Brain microvascular endothelial cell (primary cell): ENCODE measurements around the gene RET.

Source experiments
- DNase-seq: peaks from one replicate; pipeline ENCODE4 v3.0.0-alpha.2; 2020
- H3K27ac ChIP-seq: fragments of 250-450 bp; sonication (Bioruptor Pico); 2 replicates; pipeline ENCODE4 v1.5.1; 2020; ENCODE audit warnings: mild to moderate bottlenecking, moderate library complexity
- H3K27me3 ChIP-seq: fragments of 250-450 bp; sonication (Bioruptor Pico); replicated peaks from 2 replicates; pipeline ENCODE4 v1.5.1; 2020; ENCODE audit warnings: mild to moderate bottlenecking
- H3K36me3 ChIP-seq: fragments of 250-450 bp; sonication (Bioruptor Pico); replicated peaks from 2 replicates; pipeline ENCODE4 v1.5.1; 2020; ENCODE audit warnings: mild to moderate bottlenecking
- H3K4me3 ChIP-seq: 2 replicates; pipeline ENCODE4 v1.5.1; 2011; ENCODE audit warnings: low read depth, mild to moderate bottlenecking, control low read depth, low read length, moderate library complexity
- CTCF ChIP-seq: IDR thresholded peaks from 2 replicates; pipeline ENCODE4 v1.5.1; 2011; ENCODE audit warnings: low read depth, mild to moderate bottlenecking, moderate library complexity, low read length, control low read depth, inconsistent platforms; ENCODE audit errors: missing control alignments
- in situ Hi-C: cut with HindIII; loops from 2 replicates; pipeline ENCODE4 v1.10.0; 2017; ENCODE audit warnings: low sequenced_read_pairs, low pct_ligation_motif_present

RET gene

GRCh38 chr10:43156590-43157341, 79.9 kb downstream of the RET start:
- no peak for TF ChIP-seq CTCF
- H3K27me3 ChIP-seq, result no peaks in the 10 kb centered on the region
- H3K4me3 ChIP-seq, result no peak overlapping the region
- H3K36me3 ChIP-seq, result peaks cover 6% of the 10 kb centered on the region
- no peak for DNase-seq
- in situ Hi-C loops, result no loop called here
- no peak overlapping the region for H3K27ac ChIP-seq

- Histone ChIP-seq H3K36me3 (peaks cover 18% of the 10 kb centered on the region), H3K27ac (no peak overlapping the region), H3K4me3 (no peak overlapping the region), H3K27me3 (no peaks in the 10 kb centered on the region)
- in situ Hi-C loops, result no loop called here
- DNase-seq, result no peak
- no peak for TF ChIP-seq CTCF
Observed at GRCh38 chr10:43158636-43159035, 81.8 kb downstream of the RET start.

- in situ Hi-C loops, result no loop called here
- no peak for TF ChIP-seq CTCF
- Histone ChIP-seq H3K36me3 (peaks cover 18% of the 10 kb centered on the region), H3K27me3 (no peaks in the 10 kb centered on the region), H3K4me3 (no peak overlapping the region), H3K27ac (peak overlapping the region; percentile 75)
- DNase-seq, result peak; percentile 80
Observed at GRCh38 chr10:43160046-43160920, 83.4 kb downstream of the RET start.

GRCh38 chr10:43160921-43161255, 84.0 kb downstream of the RET start:
- in situ Hi-C loops, result no loop called here
- H3K27me3 ChIP-seq, result no peaks in the 10 kb centered on the region
- no peak overlapping the region for H3K4me3 ChIP-seq
- TF ChIP-seq CTCF, result no peak
- peaks cover 18% of the 10 kb centered on the region for H3K36me3 ChIP-seq
- peak overlapping the region; percentile 75 for H3K27ac ChIP-seq
- no peak for DNase-seq

GRCh38 chr10:43162604-43163003, 85.7 kb downstream of the RET start:
- no peak for TF ChIP-seq CTCF
- Histone ChIP-seq H3K27ac (no peak overlapping the region), H3K36me3 (peaks cover 18% of the 10 kb centered on the region), H3K27me3 (no peaks in the 10 kb centered on the region), H3K4me3 (no peak overlapping the region)
- DNase-seq, result no peak
- in situ Hi-C loops, result no loop called here
